HG03064 (cell line): Measurements from ENCODE around the gene AXDND1.
"Not testable (repeated sequence)": the region's sequence is repeated elsewhere in the genome, so short reads cannot be mapped to it uniquely, and the experiment has no call there.

Experiments used
- ATAC-seq: cut with Tn5 transposase; IDR thresholded peaks from one replicate; pipeline ENCODE4 v1.9.1; 2021; ENCODE audit warnings: low read depth; ENCODE audit not compliant: unreplicated experiment

AXDND1 gene

DNA sequence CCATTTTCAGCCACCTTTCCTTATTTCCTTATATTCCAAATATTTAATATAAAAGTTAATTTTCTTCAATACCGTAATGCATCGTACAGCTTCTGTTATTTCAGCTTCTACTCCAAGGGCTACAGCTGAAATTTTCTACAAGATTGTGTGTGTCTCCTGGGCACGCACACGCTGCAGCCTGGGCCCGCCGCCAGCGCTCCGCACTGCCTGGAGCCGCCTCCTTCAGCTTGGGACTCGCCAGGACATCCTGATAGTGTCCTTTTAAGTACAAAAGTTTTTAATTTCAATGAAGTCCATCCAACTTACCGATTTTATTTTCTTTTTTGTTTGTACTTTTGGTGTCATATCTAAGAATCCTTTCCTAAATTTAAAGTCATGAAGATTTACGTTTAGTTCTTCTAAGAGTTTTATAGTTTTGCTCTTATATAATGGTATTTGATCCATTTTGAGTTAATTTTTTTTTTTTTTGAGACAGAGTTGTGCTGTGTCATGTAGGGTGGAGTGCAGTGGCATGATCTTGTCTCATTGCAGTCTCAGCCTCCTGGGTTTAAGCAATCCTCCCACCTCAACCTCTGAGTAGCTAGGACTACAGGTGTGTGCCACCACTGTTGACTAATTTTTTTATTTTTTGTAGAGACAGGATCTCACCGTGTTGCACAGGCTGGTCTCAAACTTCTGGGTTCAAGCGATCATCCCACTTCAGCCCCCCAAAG, 82.8 kb downstream of the AXDND1 start:
- ATAC-seq: no peak

DNA sequence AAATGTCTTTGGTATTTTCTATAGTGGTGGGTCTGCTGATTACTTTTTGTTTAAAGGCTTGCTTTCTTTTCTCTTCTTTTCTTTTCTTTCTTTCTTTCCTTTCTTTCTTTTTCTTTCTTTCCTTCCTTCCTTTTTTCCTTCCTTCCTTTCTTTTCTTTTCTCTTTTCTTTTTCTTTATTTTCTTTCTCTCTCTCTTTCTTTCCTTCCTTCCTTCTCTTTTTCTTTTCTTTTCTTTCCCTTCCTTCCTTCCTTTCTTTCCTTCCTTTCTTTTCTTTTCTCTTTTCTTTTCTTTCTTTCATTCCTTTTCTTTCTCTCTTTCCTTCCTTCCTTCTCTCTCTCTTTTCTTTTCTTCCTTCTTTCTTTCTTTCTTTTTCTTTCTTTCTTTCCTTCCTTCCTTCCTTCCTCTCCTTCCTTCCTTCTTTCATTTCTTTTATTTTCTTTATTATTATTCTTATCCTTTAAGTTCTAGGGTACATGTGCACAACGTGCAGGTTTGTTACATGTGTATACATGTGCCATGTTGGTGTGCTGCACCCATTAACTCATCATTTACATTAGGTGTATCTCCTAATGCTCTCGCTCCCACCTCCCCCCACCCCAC, 93.9 kb downstream of the AXDND1 start:
- not testable (repeated sequence) for ATAC-seq

DNA sequence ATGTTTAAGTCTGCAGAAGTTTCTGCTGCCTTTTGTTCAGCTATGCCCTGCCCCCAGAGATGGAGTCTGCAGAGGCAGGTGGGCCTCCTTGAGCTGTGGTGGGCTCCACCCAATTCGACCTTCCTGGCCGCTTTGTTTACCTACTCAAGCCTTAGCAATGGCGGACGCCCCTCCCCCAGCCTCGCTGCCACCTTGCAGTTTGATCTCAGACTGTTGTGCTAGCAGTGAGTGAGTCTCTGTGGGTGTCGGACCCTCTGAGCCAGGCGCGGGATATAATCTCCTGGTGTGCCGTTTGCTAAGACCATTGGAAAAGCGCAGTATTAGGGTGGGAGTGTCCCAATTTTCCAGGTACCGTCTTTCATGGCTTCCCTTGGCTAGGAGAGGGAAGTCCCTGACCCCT, 99.9 kb downstream of the AXDND1 start:
- ATAC-seq: not testable (repeated sequence)

DNA sequence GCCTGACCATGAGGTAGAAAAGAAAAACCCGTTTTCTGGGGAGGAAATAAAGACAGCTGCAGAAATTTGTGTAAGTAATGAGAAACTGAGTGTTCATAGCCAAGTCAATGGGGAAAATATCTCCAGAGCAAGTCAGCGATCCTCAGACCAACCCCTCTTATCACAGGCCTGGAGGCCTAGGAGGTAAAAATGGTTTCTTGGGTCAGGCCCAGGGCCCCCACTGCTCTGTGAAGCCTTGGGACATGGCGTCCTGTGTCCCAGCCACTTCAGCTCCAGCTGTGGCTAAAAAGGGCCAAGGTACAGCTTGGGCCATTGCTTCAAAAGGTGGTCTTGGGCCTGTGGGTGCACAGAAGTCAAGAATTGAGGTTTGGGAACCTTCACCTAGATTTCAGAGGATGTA, 108.9 kb downstream of the AXDND1 start:
- no peak for ATAC-seq

DNA sequence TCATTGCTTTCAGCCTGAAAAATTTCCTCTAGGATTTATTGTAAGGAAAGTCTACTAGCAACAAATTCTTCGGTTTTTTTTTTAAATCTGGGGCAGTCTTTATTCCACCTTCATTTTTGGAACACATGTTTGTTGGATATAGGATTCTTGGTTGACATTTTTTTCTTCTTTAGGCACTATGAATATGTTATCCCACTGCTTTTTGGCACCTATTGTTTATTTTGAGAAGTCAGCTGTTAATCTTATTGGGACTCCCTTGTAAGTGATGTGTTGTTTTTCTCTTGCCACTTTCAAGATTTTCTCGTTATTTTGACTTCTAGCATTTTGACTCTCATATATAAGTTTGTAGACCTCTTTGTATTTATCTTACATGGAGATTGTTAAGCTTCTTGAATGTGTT, 110.7 kb downstream of the AXDND1 start:
- ATAC-seq: no peak

DNA sequence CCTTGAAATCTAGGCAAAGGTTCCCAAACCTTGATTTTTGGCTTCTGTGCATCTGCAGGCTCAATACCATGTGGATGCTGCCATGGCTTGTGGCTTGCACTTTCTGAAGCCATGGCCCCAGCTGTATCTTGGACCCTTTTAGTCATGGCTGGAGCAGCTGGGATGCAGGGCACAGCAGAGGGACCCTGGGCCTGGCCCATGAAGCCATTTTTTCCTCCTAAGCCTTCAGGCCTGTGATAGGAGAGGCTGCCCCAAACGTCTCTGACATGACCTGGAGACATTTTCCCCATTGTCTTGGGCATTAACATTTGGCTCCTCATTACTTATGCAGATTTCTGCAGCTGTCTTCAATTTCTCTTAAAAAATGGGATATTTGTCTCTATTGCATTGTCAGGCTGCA, 112.6 kb downstream of the AXDND1 start:
- no peak for ATAC-seq

DNA sequence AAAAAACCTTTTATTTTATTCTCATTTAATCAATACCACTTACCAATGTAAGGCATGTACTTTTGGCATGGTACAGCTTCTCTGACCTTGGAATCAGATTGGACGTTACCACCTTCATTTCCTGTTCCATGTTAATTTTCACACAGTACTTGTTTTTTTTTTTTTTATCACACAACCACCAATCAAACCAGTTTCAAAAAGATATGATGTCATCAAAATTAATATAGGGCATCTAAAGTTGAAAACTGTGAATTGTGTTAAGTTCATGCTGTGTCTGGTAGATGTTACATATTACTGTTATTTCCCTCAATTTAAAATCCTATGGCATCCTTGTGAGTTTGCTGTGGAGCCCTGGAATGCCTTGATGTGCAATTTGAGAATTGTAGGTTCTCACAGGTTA, 124.8 kb downstream of the AXDND1 start:
- no peak for ATAC-seq

DNA sequence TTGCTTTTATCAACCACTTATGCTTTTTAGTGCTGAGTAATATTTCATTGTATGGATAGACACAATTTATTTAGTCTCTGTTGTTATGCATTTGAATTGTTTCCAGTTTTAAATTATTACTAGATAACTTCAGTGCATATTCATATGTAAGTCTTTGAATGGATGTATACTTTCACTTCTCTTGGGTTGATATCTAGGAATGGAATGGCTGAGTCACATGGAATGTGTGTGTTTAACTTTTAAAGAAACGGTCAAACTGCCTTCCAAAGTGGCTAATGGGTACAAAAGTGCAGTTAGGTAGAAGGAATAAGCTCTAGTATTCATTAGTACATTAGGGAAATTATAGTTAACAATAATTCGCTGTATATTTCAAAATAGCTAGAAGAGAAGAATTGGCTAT, 127.6 kb downstream of the AXDND1 start:
- ATAC-seq: no peak

DNA sequence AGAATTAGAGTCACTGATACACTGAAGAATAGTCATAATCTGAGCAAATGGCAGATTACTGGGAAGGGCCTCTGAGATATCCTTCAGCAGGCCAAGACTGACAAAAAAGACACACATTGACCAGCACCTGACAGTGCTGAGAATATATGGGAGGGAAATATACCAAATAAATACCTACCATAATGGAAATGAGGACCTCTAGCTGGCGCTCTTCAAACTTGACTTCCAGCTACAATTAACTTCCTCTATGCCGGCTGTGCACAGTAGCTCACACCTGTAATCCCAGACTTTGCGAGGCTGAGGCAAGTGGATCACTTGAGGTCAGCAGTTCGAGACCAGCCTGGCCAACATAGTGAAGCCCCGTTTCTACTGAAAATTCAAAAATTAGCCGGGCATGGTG, 140.4 kb downstream of the AXDND1 start:
- no peak for ATAC-seq

DNA sequence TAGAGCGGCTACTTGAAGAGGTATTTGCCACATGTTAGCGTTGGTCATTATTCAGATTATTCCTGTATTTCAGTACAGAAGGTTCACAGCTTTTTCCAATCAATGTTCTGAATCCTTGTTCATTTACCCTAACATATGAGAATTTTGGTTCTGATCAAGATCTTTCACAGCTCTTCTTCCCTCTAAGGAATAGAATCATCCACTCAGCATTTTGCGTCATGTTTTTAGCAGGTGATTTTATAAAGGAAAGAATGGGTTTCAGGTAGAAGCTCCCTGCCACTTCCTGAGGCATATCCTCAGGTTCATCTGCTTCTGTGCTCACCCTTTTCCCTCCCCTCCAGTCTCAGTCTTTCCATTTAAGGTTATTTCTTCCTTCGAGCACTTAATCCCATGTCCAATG, 143.6 kb downstream of the AXDND1 start:
- ATAC-seq: no peak

DNA sequence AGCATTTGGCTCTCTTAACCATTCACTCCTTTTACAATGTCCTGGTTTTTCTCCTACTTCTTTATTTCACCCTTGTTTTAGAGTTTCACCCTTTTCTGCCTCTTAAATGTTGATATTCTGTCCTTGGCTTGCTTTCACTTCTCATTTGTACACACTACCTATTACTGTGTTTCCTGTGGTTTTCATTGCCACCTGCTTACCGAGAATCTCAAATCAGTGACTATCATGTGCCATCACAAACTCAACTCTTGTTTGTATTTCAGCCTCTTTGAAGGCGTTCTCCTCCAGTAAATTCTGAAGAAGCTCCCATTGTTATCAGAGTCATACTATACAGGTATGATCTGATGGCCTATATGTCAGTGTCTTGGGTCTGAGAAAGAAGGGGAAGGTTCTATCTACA, 144.3 kb downstream of the AXDND1 start:
- no peak for ATAC-seq

DNA sequence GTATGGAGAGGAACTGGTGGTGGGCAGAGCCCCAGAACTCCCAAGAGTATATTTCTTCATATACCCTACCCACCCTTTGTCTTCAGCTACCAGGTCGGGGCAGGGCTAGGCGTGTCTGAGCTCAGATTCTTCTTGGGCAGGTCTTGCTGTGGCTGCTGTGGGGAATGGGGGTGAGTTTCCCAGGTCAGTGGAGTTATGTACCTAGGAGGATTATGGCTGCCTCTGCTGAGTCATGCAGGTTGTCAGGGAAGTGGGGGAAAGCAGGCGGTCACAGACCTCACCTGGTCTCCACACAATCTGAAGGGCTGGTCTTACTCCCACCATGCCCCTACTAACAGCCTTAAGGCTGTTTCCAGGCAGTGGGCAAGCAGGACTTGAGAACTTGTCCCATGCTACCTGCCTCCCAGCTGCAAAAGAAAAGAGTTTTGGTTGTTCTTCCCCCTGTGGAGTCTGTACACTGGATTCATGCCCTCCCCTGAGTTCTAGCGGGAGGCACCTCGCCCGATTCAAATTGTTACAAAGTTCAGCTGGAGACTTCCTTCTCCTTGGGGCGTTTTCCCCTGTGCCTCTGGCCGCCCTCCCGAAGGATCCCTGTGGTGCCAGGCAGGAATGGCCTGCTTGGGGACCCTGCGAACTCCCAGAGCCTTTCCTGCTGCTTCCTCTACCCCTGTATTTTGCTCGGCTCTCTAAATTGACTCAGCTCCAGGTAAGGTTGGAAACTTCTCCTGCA, 151.4 kb downstream of the AXDND1 start:
- no peak for ATAC-seq

DNA sequence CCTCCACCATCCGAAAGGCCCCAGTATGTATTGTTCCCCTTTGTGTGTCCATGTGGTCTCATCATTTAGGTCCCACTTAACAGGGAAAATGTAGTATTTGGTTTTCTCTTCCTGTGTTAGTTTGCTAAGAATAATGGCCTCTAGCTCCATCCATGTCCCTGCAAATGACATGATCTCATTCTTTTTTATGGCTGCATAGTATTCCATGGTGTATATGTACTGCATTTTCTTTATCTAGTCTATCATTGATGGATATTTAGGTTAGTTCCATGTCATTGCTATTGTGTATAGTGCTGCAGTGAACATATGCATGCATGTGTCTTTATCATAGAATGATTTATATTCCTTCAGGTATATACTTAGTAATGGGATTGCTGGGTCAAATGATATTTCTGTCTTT, 152.8 kb downstream of the AXDND1 start:
- ATAC-seq: not testable (repeated sequence)

DNA sequence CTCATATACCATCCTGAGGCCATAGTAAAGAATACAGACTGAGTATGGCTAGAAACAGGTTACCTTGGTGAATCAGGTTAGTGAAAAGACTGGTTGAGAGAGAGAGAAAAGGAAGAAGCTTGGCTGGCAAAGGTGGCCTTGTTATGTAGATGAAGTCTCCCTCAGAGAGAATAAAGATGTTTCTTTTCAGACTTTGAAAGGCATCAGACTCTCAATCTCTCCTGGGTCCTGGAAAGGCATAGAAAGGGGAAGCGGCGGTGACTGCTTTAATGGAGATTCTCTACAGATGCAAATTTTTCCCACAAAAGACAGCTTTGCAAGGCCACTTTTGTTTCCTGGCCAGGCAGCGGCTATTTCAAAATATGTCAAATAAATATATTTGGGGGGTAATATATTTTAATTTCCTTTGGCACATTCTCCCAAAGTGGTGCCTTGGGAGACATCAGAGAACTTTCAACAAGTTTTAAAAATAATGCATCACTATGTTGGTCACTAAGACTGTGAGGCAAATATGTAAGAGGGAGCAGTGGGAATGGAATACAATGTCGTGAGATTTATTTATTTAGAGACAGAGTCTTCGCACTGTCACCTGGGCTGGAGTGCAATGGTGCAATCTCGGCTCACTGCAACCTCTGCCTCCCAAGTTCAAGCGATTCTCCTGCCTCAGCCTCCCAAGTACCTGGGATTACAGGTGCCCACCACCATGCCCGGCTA, 163.9 kb downstream of the AXDND1 start:
- no peak for ATAC-seq

DNA sequence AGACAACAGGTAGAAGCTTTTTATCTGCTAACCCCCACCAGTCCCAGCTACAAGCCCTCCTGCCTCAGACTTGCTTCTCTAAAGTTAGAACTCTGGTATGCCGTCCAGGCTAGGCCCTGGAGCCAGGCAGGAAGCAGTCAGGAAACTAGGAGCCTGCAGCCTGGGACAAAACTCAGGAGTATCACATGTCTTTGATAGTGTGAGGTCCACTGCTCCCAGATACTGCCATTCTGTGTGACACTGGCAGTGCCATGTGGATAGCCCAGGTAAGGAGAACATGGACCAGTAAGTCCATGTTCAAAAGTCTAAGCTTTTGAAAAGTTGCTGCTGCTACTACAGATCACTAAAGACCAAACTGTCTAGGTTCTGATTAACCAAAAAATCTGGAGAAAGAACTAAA, 164.6 kb downstream of the AXDND1 start:
- no peak for ATAC-seq

DNA sequence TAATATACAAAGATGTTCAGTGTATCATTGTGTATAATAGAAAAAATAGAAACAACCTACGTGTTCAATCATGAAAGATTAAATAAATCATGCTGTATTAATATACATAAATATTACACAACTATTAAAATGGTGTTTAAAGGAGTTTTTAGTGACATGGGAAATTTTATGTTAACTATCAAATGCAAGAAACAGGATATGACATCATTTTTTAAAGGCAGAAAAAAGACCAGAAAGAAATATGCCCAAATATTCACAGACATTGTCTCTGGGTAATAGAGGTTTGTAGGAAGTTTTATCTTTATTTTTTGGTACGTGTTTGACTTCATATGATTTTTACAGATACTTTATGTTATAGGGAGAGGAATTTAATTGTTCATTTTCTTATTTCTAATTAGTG, 176.0 kb downstream of the AXDND1 start:
- ATAC-seq: no peak

DNA sequence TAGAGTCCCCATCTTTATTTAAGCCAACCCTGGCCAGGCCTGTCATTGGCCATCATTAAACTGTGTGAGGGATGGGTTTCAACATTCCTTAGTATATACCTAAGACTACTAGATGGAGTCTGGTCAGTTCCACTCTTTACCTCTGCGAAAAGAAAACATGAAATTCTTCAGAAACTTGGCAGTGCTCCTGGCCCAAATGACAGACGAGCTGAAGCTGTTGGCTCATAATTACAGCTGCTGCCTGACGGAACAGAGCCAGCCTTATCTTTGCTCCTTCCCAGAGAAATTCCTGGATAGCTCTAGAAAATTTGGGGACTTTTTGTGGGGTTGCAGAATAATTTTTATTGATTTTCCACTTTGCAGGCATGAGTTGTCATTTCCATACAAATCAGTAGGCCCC, 179.6 kb downstream of the AXDND1 start:
- no peak for ATAC-seq

DNA sequence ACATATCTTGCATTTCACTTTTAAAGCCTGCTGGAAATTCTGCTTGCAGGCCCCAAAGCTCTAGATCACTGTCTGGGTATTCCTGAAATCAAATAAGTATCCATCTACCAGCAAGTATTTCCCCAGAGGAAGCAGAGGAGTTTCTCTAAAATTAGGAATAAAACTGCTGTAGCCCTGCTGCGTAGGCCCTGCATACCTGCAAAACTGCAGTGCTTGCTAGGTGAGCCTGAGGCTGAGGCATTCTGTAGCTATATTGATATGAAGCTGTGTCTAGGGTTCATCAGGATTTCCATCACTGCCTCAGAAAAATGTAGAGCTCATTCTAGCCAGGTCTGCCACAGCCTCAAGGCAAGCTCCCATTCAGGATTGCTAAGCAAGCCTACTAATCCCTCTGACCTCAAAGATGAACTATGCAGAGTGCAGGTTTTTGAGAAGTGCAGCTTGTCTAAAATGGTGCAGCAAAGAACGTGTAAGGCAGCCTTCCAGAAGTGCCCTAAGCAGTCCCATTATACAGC, 181.3 kb downstream of the AXDND1 start:
- no peak for ATAC-seq

DNA sequence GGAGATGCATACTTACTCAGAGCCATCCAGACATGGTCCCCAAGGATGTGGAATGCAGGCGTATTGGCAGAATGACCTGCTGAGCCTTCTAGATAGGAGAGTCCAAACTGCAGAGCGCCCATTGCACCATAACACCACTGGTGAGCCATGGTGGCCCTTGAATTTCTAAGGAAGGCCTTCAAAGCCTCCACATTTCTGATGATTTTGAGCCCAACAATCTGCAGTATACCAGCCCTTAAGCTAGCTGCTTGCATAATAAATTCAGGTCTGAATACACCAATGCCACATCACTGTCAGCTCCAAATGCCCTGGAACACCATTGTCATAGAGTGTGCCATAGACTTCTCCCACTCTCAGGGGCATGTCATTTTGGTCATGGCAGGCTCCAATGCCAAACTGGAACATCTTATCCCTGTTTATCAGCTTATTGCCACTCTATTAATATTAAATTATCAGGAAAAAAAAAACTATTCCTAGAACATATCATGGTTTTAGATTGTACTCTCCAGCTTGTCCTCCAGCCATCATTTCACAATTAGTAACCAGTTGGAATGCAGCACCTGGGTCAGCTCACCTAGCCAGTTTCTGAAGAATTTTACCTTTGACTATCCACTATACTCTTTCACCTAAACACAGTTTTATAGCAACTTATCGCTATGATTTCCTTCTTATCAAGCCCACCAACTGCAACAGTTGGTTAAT, 183.0 kb downstream of the AXDND1 start:
- no peak for ATAC-seq

DNA sequence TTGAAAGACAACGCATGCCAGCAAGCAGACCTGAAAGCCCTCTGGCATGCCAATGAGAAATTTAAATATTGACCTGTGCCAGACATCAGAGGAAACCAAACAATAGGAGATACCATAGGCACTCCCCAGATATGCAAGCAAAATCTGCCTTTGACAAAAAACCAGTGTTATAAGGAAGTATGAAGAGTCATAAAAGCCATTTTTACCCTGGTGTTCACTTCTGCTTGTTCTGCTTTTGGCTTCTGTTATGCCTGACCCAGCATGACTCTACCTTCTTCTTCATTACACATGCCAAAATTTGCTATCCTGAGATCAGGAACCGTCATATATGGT, 183.6 kb downstream of the AXDND1 start:
- ATAC-seq: no peak
